ENCODE results near the gene ADRA2C. TPM values are rescaled to one million over a fixed set of nuclear protein-coding genes. Genes with fewer than 3 reads are reported as not detected.
"Not testable (repeated sequence)": the region's sequence is repeated elsewhere in the genome, so short reads cannot be mapped to it uniquely, and the experiment has no call there.

ADRA2C gene
- total and polyA plus RNA-seq, 12 donors: 1.1 to 34.0 (median 5.3) TPM

DNA sequence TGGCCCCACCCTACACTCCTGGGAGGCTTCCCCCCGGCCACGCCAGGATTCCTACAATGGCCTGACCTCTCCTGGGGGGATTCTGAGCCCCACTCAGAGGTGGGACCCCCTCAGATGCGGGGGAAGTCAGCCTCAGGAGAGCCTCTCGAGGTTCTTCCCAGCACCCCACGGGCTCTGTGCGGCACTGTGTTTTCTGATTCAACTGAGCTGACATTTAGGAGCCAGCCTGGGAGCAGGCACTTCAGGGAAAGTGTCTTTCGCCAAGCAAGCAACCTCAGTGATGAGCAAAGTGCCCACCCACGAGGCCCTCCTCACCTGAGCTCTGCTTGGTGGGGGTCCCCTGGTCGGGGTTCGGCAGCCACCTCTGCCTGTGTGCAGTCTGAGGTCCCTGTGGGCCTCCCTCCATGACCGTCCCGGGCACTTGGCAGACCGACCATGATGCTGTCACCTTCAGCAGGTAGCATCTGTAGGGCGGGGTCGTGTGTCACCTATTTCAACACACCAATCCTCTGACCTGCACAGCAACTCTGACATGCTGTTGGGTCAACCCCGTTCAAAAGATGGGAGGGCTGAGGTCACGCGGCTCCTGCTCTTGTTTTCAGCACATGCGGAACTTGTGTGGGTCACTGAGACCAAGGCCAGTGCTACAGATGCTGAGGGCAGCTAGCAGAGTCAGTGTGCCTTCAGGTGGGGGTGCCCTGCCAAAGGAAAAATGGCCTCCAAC lies 46.2 kb downstream of the ADRA2C start:
- Histone ChIP-seq H3K27me3 (no peaks in the 10 kb centered on the region), H3K27ac (no peak overlapping the region), H3K9me3 (replicated peaks in 1 of 3) (no peaks in the 10 kb centered on the region), H3K4me1 (replicated peaks in 1 of 2) (no peaks in the 10 kb centered on the region), H3K36me3 (replicated peaks in 1 of 2) (no peaks in the 10 kb centered on the region), H3K4me3 (no peak overlapping the region)
- intact Hi-C loops (cut with DNase I): no loop called here
- TF ChIP-seq, protein P1, sequence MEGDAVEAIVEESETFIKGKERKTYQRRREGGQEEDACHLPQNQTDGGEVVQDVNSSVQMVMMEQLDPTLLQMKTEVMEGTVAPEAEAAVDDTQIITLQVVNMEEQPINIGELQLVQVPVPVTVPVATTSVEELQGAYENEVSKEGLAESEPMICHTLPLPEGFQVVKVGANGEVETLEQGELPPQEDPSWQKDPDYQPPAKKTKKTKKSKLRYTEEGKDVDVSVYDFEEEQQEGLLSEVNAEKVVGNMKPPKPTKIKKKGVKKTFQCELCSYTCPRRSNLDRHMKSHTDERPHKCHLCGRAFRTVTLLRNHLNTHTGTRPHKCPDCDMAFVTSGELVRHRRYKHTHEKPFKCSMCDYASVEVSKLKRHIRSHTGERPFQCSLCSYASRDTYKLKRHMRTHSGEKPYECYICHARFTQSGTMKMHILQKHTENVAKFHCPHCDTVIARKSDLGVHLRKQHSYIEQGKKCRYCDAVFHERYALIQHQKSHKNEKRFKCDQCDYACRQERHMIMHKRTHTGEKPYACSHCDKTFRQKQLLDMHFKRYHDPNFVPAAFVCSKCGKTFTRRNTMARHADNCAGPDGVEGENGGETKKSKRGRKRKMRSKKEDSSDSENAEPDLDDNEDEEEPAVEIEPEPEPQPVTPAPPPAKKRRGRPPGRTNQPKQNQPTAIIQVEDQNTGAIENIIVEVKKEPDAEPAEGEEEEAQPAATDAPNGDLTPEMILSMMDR (IDR thresholded peaks at IDR 0.05): no peak
- no peak for TF ChIP-seq POLR2A (IDR thresholded peaks at IDR 0.05)
- no peak for DNase-seq
- 87 to 91% (median 88%) methylated on average over 11 to 19 of the region's 19 CpGs for WGBS, 4 donors

DNA sequence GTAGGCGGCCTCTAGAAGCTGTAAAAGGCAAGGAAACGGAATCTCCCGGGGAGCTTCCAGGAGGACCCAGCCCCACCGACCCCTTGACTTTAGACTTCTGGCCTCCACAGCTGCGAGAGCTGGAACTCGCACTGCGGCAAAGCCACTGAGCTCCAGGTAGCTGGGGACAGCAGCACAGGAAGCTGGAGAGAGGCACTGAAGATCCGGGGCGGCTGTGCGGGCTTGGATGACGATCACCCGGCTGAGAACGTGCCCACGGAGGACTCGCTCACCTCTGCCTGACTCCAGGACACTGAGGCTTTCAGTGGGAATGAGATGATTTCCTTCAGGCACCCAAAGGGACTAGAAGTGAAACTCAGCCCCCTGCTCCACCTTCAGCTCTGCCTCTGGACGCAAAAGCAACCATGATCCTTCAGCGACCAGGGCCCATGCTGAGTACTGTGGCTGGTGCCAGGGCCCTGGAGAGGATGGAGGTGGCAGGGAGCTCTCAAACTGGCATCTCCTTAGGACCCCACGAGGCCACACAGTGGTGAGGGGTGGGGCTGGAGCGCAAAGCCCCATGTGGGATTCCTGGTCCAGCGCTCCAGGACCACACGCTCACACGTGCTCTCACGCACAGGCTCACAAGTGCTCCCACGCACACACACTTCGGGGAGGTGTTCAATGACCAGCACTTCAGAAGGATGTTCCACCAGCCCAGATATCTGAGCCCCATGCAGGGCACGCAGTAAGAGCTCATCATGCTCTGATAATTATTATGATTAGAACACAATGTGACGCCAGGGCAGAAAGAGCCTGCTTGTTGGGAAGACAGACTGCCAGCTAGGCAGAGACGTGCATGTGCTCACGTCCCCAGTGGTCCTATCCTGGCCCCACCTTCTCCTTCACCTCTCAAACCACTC lies 47.2 kb downstream of the ADRA2C start:
- no peaks in the 10 kb centered on the region for H3K9me3 ChIP-seq (replicated peaks in 1 of 3)
- no peaks in the 10 kb centered on the region for H3K36me3 ChIP-seq (replicated peaks in 1 of 2)
- intact Hi-C loops (cut with DNase I): no loop called here
- 80 to 86% (median 84%) methylated on average over 5 to 29 of the region's 29 CpGs for WGBS, 4 donors
- no peak for DNase-seq
- TF ChIP-seq POLR2A (IDR thresholded peaks at IDR 0.05): no peak
- TF ChIP-seq, protein P1 (IDR thresholded peaks at IDR 0.05): no peak
- no peaks in the 10 kb centered on the region for H3K27me3 ChIP-seq
- no peak overlapping the region for H3K27ac ChIP-seq
- H3K4me3 ChIP-seq: no peak overlapping the region
- H3K4me1 ChIP-seq (replicated peaks in 1 of 2): no peaks in the 10 kb centered on the region

DNA sequence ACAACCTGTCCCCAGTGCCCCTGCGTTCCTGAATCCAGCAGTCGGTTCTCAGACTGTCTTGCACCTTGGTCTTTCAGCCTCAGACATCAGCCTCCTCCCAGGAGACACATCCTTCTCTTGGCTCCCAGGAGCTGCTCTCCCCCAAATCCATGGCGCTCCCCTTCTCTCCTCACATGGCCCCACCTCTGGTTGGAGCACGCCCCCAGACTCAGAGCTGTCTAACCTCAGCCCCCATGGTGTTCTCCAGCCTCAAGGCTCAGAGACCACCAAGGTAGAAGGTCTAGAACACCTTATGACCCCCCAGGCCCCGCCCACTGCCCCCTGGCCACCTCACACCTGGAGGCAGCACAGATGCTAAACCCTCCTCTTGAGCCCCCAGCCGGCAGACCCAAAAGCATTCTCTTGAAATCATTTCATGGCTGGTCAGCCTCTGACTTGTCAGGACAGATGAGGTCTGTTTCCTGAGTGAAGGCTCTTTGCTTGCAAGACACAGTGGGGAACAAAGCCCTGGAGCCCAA lies 47.9 kb downstream of the ADRA2C start:
- intact Hi-C loops (cut with DNase I): no loop called here
- no peak overlapping the region for H3K27ac ChIP-seq
- WGBS, 4 donors: 75 to 83% (median 79%) methylated on average over 5 to 6 of the region's 6 CpGs
- no peaks in the 10 kb centered on the region for H3K27me3 ChIP-seq
- TF ChIP-seq, protein P1 (IDR thresholded peaks at IDR 0.05): no peak
- no peak for TF ChIP-seq POLR2A (IDR thresholded peaks at IDR 0.05)
- no peak overlapping the region for H3K4me3 ChIP-seq
- DNase-seq: no peak
- no peaks in the 10 kb centered on the region for H3K4me1 ChIP-seq (replicated peaks in 1 of 2)
- H3K9me3 ChIP-seq (replicated peaks in 1 of 3): no peaks in the 10 kb centered on the region
- H3K36me3 ChIP-seq (replicated peaks in 1 of 2): no peaks in the 10 kb centered on the region

DNA sequence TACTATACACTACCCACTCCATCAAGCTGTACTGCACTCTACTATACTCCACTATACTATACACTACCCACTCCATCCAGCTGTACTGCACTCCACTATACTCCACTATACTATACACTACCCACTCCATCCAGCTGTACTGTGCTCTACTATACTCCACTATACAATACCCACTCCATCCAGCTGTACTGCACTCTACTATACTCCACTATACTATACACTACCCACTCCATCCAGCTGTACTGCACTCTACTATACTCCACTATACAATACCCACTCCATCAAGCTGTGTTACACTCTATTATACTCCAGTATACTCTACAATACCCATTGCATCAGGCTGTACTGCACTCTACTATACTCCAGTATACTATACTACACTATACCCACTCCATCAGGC lies 48.7 kb downstream of the ADRA2C start:
- H3K27me3 ChIP-seq; intact Hi-C loops (cut with DNase I): not testable (repeated sequence)

More for the DNA sequence above, 48.7 kb downstream of the ADRA2C start:
- not testable (repeated sequence) for H3K27ac ChIP-seq; H3K4me3 ChIP-seq; H3K4me1 ChIP-seq (replicated peaks in 1 of 2); H3K36me3 ChIP-seq (replicated peaks in 1 of 2); H3K9me3 ChIP-seq (replicated peaks in 1 of 3); DNase-seq

All from adrenal gland (tissue), 12 donors.